Dedifferentiated amniotic fluid mesenchymal stem cell (primary cell): ENCODE results near the gene AKAP9.
"Not testable (repeated sequence)": the region's sequence is repeated elsewhere in the genome, so short reads cannot be mapped to it uniquely, and the experiment has no call there.

Experiments
- DNase-seq: peaks from one replicate; pipeline ENCODE4 v3.0.0-alpha.2; 2016; ENCODE audit errors: extremely low spot score

AKAP9 gene

DNA sequence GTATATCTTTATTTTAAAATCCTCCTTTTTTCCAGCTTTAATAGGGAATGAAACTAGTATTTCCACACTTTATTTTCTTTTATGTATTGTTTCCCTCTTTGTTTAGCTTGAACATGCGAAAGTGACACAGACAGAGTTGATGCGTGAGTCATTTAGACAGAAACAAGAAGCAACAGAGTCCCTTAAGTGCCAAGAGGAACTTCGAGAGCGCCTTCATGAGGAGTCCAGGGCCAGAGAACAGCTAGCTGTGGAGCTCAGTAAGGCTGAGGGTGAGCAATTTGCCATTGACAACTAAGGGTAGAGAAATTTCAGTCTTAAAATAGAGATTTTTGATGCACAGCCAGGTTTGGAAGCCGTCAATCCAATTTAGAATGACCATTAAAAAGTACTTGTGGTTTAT lies 120.5 kb downstream of the AKAP9 start:
- no peak for DNase-seq

DNA sequence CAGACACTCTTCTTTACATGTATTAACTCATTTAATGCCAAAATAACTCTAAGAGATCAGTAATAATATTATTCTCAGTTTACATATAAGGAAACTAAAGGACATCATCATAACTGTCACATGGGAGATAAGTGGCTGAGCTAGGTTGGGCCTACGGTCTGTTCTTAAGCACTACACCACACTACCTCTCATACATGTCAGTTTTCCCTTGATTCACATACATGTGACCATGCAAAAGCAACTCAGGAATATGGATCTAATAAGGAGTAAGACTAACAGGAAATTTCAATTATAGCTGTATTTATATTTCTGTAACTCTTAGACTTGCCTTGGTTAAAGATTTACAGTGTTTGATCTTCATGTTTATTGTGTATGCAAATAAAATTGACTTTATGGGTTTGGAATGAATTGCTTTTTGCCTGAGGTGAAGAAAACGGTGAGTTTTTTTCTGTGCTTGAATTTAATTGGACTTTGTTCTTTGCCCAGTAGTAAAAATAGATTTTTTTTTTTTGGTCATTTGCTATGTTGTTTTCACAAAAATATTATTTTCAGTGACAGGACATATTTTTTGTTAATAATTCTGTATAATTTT lies 123.9 kb downstream of the AKAP9 start:
- no peak for DNase-seq

DNA sequence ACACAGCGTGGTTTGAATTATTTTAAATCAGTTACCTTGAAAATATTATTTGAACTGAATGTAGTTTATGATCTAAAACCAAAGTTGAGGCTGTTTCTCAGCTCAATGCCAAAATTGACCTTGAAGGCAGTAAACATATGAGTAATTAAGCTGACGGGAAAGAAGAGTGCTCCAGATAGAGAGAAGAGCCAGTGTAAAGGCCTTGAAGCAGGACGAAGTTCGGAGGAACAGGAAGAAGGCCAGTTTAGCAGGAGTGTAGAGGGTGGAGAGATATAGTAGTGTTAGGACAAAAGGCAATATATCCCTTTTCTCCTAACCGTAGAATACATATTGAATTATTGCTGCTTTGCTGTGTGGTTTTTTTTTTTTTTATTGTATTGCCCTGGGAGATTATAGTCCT lies 130.4 kb downstream of the AKAP9 start:
- DNase-seq: no peak

DNA sequence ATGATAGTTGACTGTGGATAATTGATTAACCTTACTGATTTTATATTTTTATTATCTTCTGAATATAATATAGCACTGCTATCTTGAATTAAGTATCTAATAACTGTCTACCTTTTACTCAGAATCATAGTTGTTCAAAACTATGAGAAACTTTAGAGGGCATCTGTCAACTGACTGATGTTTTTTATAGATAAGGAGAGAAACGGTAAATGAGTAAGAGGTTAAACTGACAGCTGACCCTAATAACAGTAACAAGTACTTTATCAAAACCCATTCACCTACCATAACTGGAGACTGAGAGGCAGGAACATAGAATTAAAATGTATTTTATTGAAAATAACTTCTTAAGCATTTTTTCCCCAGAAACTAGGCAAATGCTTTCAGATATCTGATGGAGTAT lies 131.5 kb downstream of the AKAP9 start:
- DNase-seq: no peak

DNA sequence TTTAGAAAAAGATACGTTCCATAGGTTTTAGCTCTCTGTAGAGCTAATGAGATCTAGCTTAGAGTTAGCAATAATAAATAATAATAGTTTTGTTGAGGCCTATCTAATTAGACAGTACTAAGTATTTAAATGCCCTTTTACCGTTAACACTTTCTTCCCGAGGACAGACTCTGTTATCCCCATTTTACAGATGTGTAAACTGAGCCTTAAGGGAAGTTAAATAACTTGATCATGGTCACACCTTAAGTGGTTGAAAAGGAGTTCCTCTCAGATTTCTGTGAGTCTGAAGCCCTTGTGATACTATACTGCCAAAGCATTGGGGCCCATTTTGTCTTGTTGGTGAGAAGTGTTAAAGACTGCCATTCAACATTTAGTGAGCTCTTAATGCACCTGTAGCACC lies 132.0 kb downstream of the AKAP9 start:
- DNase-seq: no peak

DNA sequence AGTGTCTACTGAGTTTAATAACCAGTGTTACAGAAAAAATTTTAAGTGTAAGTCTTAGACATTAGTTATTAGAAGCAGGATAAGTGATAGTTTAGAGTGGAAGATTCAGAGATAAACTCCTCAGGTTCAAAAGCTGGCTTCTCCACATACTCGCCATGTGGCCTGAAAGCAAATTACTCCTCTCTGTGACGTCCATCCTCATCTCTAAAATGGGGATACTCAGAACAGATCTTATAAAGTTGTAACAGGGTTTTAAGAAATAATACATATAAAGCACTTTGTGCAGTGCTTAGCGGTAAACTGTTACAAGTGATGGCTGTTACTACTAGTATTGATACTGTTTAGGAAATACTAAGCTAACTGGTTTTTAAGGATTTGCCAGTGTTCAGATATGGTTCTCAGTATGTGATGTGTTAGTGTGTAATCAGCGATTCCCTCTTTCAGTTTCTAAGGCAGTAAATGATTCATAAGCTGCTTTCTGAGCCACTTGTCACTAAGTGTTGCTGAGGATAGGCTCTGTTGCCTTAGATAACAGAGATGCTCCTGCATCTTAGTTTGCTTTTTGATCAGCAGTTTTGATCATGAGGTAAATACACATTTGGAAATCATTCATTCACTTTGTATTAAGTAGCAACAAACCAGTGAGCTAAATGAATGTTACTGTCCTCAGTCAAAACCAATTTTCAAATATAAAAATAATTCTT lies 134.9 kb downstream of the AKAP9 start:
- no peak for DNase-seq

DNA sequence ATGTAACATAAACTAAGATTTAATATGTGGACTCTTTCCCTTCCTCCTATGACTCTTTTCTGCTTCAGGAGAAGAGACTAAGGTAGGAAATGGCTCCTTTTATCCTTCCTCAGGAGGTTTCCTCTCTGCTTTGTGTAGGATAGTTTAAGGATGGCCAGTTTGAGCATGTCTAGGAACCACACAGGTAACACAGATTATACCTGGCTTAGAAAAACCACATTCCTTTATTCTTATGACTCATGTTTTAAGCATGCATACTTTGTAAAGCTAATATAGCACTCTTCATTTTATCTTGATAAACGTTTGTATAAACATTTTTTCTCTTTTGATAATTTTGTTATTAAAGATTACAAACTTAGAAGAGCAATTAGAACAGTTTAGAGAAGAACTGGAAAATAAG lies 135.8 kb downstream of the AKAP9 start:
- no peak for DNase-seq

DNA sequence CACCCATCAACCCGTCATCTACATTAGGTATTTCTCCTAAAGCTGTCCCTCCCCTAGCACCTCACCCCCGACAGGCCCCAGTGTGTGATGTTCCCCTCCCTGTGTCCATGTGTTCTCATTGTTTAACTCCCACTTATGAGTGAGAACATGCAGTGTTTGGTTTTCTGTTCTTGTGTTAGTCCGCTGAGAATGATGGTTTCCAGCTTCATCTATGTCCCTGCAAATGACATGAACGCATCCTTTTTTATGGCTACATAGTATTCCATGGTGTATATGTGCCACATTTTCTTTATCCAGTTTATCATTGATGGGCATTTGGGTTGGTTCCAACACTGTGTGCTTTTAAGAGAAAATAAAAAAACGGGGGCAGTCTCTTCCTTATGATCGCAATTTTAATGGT lies 143.3 kb downstream of the AKAP9 start:
- not testable (repeated sequence) for DNase-seq

DNA sequence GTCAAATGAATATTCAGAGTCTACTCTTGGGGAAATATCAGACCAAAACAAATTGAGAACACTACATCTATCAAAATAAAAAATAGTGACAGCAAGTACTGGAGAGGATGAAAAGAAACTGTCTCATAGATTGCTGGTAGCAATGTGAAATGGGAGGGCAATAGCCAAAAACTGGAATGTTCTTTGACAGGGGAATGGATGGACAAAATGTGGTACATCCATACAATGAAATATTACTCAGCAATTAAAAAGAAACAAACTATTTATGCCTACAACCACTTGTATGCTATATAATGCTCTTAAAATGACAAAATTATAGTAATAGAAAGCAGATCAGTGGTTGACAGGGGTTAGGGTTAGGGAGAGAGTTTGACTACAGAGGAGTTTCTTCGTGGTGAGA lies 147.6 kb downstream of the AKAP9 start:
- DNase-seq: no peak

DNA sequence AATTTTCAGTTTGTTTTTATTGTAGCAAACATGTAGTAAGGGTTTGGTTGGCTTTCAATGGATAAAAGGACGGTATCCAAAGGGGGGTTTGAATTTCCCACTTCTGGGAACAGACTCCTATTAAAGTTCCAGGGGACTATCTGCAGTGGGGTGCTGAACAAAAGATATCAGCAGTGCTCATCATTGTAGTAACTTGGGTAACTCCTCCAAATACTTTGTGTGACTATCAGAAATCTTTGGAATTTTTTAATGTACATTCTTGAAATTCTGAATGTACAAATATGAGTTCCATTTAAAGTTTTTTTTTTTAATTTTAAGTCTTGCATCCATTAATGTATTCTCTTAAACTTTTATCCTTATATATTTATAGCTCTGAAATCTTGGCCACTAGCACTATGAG lies 151.5 kb downstream of the AKAP9 start:
- no peak for DNase-seq

DNA sequence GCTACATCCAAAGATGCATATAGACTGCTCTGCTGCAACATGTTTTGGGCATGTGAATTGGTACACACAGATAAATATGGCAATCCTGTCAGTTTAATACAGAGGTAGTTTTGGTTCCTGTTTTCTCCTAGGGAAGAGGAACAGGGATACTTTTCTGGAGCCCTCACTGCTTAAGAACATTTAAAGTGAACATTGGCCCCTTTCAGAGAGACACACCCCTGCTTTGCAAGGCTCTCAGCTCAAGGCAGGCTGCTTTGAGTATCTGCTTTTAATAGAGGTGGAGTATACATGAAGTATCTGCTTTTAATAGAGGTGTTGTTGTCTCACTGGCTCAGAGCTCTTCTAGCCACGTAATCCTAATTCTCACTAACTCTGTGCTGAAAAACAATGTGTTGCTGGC lies 154.7 kb downstream of the AKAP9 start:
- DNase-seq: no peak

DNA sequence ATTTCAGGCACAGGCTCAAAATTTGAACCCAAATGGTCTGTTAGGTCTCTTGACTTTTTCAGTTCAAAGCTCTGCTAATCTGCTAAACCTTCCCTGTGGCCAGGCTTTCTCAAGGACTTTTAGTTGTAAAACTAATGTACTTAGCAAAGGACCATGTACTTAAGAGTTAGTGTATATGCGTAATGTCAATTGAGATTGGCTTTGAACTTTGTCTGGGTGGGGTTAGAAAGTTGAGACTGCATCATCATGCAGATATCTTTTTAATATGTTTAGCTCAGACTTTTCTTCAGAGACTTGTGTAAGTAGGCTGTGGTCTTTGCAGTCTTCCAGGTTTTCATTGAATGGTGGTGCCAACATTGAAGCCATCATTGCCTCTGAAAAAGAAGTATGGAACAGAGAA lies 159.9 kb downstream of the AKAP9 start:
- no peak for DNase-seq

DNA sequence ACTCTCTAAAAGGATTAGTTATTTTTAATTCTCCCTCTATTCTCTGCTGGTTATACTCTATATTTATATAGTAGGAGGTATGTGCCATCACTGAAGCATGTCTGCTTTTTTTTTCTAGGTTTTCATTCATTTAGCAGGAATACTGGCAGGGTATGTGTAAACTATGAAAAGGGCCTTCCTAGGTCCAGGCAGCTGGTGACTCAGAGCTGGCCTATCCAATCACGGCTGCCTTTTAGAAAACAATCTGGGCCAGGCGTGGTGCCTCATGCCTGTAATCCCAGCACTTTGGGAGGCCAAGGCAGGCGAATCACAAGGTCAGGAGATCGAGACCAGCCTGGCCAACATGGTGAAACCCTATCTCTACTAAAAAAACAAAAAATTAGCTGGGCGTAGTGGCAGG lies 162.2 kb downstream of the AKAP9 start:
- not testable (repeated sequence) for DNase-seq

DNA sequence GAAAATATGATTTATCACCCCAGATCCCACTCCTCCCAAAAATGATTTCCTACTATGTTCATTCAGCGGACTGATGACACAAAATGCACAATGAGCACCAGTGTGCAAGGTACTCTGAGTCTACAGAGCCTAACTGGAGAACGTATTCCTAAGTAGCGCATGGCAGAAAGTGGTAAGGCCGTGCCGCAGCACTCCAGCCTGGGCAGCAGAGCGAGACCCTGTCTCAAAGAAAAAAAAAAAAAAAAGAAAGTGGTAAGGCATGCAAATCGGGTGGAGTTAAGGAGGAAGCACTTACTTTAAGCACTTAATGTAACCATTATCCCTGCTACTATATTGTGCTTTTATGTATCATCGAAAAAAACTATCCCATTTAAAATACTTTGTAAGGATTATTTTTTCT lies 168.2 kb downstream of the AKAP9 start:
- no peak for DNase-seq

DNA sequence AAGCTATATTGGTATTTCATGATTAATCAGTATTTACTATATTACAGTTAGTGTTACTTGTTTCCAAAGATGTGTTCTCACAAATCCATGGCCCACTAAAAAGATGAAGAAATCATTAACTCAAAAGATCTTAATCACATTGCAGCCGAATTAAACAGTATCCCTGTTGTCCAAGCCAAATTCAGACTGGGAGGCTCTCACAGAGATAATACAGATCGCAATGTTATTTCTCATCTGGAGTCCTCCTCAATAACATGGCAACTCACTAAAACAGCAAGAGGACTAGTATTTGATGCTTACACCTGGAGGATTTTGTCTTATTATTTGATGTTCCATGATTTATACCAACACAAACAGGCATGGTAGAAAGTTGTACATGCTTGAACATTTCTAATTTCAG lies 170.2 kb downstream of the AKAP9 start:
- DNase-seq: no peak

DNA sequence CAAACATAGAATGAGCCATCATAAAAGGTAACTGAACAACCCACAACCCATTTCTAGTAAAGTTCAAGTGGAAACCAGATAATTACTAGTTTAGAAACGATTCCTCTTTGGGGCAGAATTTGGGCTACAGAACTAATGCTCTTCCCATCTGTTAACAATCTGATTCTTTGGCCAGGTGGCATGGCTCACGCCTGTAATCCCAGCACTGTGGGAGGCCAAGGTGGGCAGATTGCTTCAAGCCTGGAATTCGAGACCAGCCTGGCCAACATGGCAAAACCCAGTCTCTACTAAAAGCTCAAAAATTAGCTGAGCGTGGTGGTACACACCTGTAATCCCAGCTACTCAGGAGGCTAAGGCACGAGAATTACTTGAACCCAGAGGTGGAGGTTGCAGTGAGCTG lies 175.2 kb downstream of the AKAP9 start:
- DNase-seq: no peak

DNA sequence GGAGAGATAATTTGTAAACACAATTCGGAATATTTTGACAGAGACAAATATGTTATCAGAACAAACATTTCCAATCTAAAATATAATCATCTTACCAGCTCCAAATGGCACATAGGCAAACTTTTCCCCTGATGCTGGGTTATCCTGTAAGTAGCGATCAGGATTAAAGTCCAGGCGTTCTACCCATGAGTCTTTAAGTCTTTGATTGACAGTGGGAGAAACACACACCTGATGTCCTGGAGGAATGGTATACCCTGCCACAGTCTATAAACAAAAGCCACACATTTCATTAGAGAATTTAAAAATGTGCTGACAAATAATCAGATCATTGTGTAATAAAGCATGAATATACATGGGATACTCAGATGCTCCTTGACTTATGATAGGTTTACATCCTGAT lies 176.3 kb downstream of the AKAP9 start:
- no peak for DNase-seq

DNA sequence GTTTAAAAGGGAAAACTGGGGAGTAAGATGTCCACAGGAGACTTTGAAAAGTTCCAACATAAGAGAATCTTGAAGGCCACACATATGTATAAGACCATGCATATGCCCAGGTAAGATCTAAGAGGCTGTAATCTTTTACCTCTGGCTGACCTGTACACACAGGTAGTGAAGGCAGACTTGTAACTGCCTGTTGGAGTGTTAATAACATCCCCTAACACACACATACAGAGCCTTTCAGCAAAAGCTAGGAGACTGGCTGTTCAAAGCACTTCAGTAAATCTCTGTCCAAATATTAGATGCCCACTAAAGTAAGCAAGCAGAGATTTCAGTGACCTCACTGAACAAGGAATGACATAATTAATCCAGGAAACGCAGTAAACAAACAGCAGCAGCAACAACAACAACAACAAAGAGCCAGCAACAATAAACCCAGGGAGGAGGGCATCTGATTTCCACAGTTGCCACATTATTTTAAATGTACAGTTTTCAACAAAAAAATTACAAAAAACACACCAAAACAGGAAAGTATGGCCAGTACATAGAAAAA lies 178.6 kb downstream of the AKAP9 start:
- no peak for DNase-seq

DNA sequence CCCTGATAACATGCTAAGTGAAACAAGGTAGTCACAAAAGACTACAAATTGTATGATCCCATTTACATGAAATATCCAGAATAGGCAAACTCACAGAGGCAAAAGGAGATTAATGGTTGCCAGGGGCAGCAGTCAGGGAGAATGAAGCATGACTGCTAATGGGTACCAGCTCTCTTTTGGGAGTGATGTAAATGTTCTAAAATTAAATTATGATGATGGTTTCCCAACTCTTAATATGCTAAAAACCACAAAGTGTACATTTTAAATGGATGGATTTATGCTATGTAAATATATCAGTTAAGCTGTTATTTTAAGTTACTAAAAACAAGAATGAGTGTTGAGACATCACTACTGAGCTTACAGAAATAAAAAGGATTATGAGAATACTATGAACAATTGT lies 181.0 kb downstream of the AKAP9 start:
- no peak for DNase-seq

DNA sequence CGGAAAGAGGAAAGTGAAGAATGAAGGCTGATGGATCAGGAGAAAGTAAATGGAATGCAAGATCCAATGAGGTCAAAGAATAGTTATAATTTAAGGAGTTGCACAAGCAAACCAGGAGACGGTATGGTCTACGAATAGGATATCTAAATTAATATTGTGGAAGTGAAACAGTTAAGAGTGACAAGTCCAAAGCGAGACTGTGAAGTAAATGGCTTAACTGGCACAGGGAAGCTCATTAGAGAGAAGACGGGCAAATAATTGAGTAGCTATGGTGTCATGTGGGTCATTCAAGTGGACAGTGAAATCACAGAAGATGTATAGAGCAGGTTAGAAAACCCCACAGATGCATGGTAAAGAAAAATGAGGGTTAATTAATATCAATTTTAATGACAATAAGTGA lies 190.4 kb downstream of the AKAP9 start:
- DNase-seq: no peak

DNA sequence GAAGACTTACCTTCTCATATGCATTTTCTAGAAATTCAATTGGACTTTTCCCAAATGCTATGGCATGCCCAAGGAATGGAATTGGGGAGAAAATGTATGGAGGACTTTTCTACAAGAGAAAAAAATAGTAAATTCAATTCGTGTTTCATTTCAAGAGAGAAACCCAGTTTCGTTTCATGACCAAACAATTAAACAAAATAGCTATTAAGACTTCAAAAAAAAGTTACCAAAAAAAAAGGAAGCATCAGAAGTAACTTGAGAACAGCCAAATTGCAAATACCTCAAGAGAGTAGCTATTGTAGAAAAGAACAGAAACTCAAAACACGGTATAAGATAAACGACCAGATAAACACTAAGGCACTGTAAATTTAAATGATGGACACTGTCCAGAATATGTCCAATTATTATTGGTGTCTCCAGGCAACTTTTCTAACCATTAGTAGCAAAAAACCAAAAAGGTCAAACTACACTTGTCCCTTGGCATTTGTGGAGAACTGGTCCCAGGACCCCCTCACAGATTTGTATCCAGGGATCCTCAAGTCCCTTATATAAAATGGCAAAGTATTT lies 191.2 kb downstream of the AKAP9 start:
- no peak for DNase-seq

DNA sequence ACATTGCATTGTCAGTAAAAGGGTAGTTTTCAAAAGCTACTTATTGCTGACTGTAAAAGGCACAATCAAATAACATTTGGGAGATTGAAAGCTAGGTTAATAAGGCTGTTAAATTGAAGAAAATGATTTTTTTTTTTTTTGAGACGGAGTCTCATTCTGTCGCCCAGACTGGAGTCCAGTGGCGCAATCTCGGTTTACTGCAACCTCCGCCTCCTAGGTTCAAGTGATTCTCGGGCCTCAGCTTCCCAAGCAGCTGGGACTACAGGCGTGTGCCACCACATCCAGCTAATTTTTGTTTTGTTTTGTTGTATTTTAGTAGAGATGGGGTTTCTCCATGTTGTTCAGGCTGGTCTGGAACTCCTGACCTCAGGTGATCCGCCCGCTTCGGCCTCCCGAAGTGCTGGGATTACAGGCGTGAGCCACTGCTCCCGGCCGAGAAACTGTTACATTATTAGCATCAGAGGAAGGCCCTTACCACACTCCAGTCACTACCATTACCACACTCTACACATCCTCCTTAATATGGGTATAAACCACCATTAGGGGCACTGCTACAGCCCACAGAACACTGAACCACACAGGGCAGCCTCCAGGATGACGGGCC lies 192.6 kb downstream of the AKAP9 start:
- DNase-seq: no peak

DNA sequence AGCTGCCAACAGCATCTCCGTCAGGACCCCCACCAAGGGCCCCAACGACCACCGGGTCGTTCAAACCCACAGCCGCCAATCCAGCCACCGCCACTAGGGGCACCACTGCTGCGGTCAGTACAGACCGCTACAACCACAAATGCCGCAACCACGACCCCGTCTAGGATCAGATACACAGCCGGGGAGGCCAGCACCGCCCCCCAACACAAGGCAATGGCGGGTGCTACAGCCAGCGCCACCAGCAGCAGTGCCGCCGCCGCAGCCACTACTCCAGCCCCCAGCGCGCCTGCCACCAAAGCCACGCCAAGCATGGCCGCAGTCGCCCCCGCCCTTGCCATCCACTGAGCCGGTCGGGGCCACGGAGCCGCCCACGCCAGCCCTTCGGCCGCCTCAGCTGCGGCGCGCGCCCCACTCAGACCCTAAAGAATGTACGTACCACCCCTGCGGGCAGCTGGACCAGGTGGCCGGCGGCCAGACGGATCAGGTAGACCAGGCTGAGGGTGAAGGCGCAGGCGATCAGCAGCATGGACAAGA lies 193.1 kb downstream of the AKAP9 start:
- peak; percentile 44 for DNase-seq
